SK-N-SH (cell line): Measurements from ENCODE around the gene LHPP. TPM values are rescaled to one million over a fixed set of nuclear protein-coding genes. Genes with fewer than 3 reads are reported as not detected.

Experiments
- CTCF ChIA-PET: fragments of 300-600, 350-600 bp; formaldehyde crosslinking; extraction: SDS; loops from one replicate; lab custom pipeline; 2021; lab: Yijun Ruan, JAX
- POLR2A ChIA-PET: fragments of 350-600 bp; sonication (Branson Sonifier 250); formaldehyde crosslinking; extraction: SDS; loops from one replicate; lab custom pipeline; 2020; ENCODE audit warnings: antibody characterized with exemption, inconsistent platforms; lab: Yijun Ruan, JAX
- DNase-seq: peaks from one replicate; pipeline ENCODE4 v3.0.0; 2012
- H2AFZ ChIP-seq: fragments of 200-600 bp; sonication (generic); 2 replicates; pipeline ENCODE4 v1.8.1; 2016; ENCODE audit warnings: antibody characterized with exemption, mild to moderate bottlenecking, low read depth
- H3F3A ChIP-seq: fragments of 200-600 bp; sonication (generic); replicated peaks from 2 replicates; pipeline ENCODE3; 2016; ENCODE audit warnings: antibody characterized with exemption, mild to moderate bottlenecking; ENCODE audit not compliant: insufficient read depth
- H3K27ac ChIP-seq, 2 experiments: fragments of 200-500 bp in 1 of 2; fragments of 200-600 bp in 1 of 2; sonication (Bioruptor generic) in 1 of 2; sonication (generic), shearing (Covaris generic) in 1 of 2; 2 replicates each; pipeline versions ENCODE4 v1.5.1 to v1.6.1; 2014 to 2016; ENCODE audit warnings: low read depth in 2 of 2, inconsistent platforms in 1 of 2, low read length in 1 of 2, mild to moderate bottlenecking in 1 of 2, mixed read lengths in 1 of 2
- H3K27me3 ChIP-seq: fragments of 200-600 bp; sonication (generic), shearing (Covaris generic); 2 replicates; pipeline ENCODE4 v1.6.1; 2016; ENCODE audit warnings: mixed run types; ENCODE audit not compliant: insufficient read depth
- H3K36me3 ChIP-seq, 2 experiments: fragments of 200-500 bp in 1 of 2; fragments of 200-600 bp in 1 of 2; sonication (Bioruptor generic) in 1 of 2; sonication (generic) in 1 of 2; replicated peaks in 1 of 2; 2 replicates each; pipeline versions ENCODE3 to v1.5.1; 2014 to 2016; ENCODE audit warnings: low read length in 1 of 2, mild to moderate bottlenecking in 1 of 2; ENCODE audit not compliant: insufficient read depth in 2 of 2, control insufficient read depth in 1 of 2
- H3K4me1 ChIP-seq, 2 experiments: fragments of 200-500 bp in 1 of 2; fragments of 200-600 bp in 1 of 2; sonication (Bioruptor generic) in 1 of 2; sonication (generic), shearing (Covaris generic) in 1 of 2; 2 replicates each; pipeline versions ENCODE4 v1.5.1 to v1.6.1; 2014 to 2016; ENCODE audit warnings: low read depth in 1 of 2, low read length in 1 of 2, mixed run types in 1 of 2; ENCODE audit not compliant: insufficient read depth in 2 of 2, control insufficient read depth in 1 of 2
- H3K4me2 ChIP-seq: fragments of 200-600 bp; sonication (generic), shearing (Covaris generic); 2 replicates; pipeline ENCODE4 v1.6.1; 2017; ENCODE audit warnings: mixed run types
- H3K4me3 ChIP-seq, 2 experiments: fragments of 200-500 bp in 1 of 2; fragments of 200-600 bp in 1 of 2; sonication (Bioruptor generic) in 1 of 2; sonication (generic), shearing (Covaris generic) in 1 of 2; 2 replicates each; pipeline versions ENCODE4 v1.5.1 to v1.8.1; 2014 to 2016; ENCODE audit warnings: low read depth in 2 of 2, inconsistent platforms in 1 of 2, low read length in 1 of 2, mild to moderate bottlenecking in 1 of 2, mixed read lengths in 1 of 2, moderate library complexity in 1 of 2
- H3K79me2 ChIP-seq: fragments of 200-600 bp; sonication (generic); 2 replicates; pipeline ENCODE4 v1.8.1; 2017; ENCODE audit warnings: mild to moderate bottlenecking; ENCODE audit not compliant: insufficient read depth
- H3K9ac ChIP-seq: fragments of 200-600 bp; sonication (generic); 2 replicates; pipeline ENCODE4 v1.6.1; 2017; ENCODE audit warnings: mixed run types
- H3K9me2 ChIP-seq: fragments of 200-600 bp; sonication (generic); 2 replicates; pipeline ENCODE4 v1.6.1; 2017; ENCODE audit warnings: mixed run types
- H3K9me3 ChIP-seq: fragments of 200-600 bp; sonication (generic); 2 replicates; pipeline ENCODE4 v1.6.1; 2017; ENCODE audit warnings: mixed run types, mild to moderate bottlenecking, moderate library complexity
- H4K20me1 ChIP-seq: fragments of 200-600 bp; sonication (generic); 2 replicates; pipeline ENCODE4 v1.6.1; 2017; ENCODE audit warnings: mild to moderate bottlenecking, mixed run types; ENCODE audit not compliant: insufficient read depth
- EP300 ChIP-seq, 2 experiments: IDR thresholded peaks; 2 replicates each; pipeline versions ENCODE4 v1.4.0 to v1.6.1; 2012; ENCODE audit warnings: borderline replicate concordance in 1 of 2, low read depth in 1 of 2, low read length in 1 of 2
- GATA2 ChIP-seq: sonication (generic); formaldehyde crosslinking; IDR thresholded peaks from 2 replicates; pipeline ENCODE4 v1.5.0; 2020; ENCODE audit warnings: mild to moderate bottlenecking, missing genetic modification reagents
- MXI1 ChIP-seq: IDR thresholded peaks from 2 replicates; pipeline ENCODE4 v1.6.1; 2012; ENCODE audit warnings: mild to moderate bottlenecking, low read depth, low read length, improper control_type of control experiment
- PBX3 ChIP-seq: IDR thresholded peaks from 2 replicates; pipeline ENCODE4; 2012
- REST ChIP-seq: IDR thresholded peaks from 2 replicates; pipeline ENCODE4 v1.6.1; 2012; ENCODE audit warnings: mild to moderate bottlenecking, low read depth, low read length, moderate library complexity
- USF1 ChIP-seq: IDR thresholded peaks from 2 replicates; pipeline ENCODE4 v1.4.0; 2012; ENCODE audit warnings: low read depth, borderline replicate concordance
- WGBS: methylation state at CpG from one replicate; pipeline ENCODE4 v1.1.6; 2017; ENCODE audit warnings: low lambda C conversion rate; 5-methylcytosine and 5-hydroxymethylcytosine counted together
- polyA plus RNA-seq, 3 experiments: library from polyadenylated mRNA; depleted of rRNA; stranded (reverse); fragments of >200 nt; gene quantifications; 2 replicates each; pipeline ENCODE4 v1.2.3, GENCODE V29; 2012

LHPP gene
- polyA plus RNA-seq, 1 of the 3 experiments (the other 2 are of a cell fraction), result 29.8 TPM

GRCh38 chr10:124495725-124496124 lies 34.1 kb downstream of the LHPP start:
- no peaks in the 10 kb centered on the region for H3K27me3 ChIP-seq
- H3K9me3 ChIP-seq, result no peaks in the 10 kb centered on the region
- no peak for DNase-seq
- peaks cover 0 to 7% of the 10 kb centered on the region in 2 experiments for H3K36me3 ChIP-seq
- no peak overlapping the region for H3K4me3 ChIP-seq
- WGBS, result 93% methylated on average over 11 of the region's 11 CpGs
- no peak overlapping the region for H3K4me2 ChIP-seq
- no peaks in the 10 kb centered on the region for H3K9me2 ChIP-seq
- no peaks in the 10 kb centered on the region for H4K20me1 ChIP-seq
- peak overlapping the region in 1 of 2 experiments; percentile 51; a peak in 1 of 4 replicates for H3K27ac ChIP-seq
- H3K9ac ChIP-seq, result no peak overlapping the region
- no peak overlapping the region for H2AFZ ChIP-seq
- no peak for TF ChIP-seq EP300 (IDR thresholded peaks at IDR 0.05; ENCODE audit: borderline replicate concordance in 1 of 2, low read depth in 1 of 2, low read length in 1 of 2)
- no peak for TF ChIP-seq GATA2
- TF ChIP-seq REST, result no peak
- no peak for TF ChIP-seq USF1
- CTCF ChIA-PET, result interaction anchor here (0.9 kb wide), 1 partner anchor 11 kb away, joined by 3 read pairs; no protein-coding TSS in a partner anchor
- peaks cover 0 to 26% of the 10 kb centered on the region in 2 experiments; a peak in 1 of 4 replicates for H3K4me1 ChIP-seq
- H3K79me2 ChIP-seq, result no peaks in the 10 kb centered on the region
- POLR2A ChIA-PET, result no interaction called here
- no peaks in the 10 kb centered on the region for H3F3A ChIP-seq

- Histone ChIP-seq H3K27me3 (no peaks in the 10 kb centered on the region), H3K9me2 (no peaks in the 10 kb centered on the region), H2AFZ (no peak overlapping the region), H3F3A (no peaks in the 10 kb centered on the region), H3K4me1 (peaks cover 0 to 26% of the 10 kb centered on the region in 2 experiments; a peak in 1 of 4 replicates), H3K4me2 (no peak overlapping the region), H3K36me3 (peaks cover 0 to 11% of the 10 kb centered on the region in 2 experiments), H3K79me2 (no peaks in the 10 kb centered on the region), H4K20me1 (no peaks in the 10 kb centered on the region), H3K9ac (no peak overlapping the region), H3K9me3 (no peaks in the 10 kb centered on the region), H3K4me3 (no peak overlapping the region), H3K27ac (peak overlapping the region in 1 of 2 experiments; percentile 51; a peak in 1 of 4 replicates)
- POLR2A ChIA-PET, result no interaction called here
- peak; percentile 72 for DNase-seq
- no peak for TF ChIP-seq PBX3
- peak; percentile 30; the same call in 1 of the 2 replicates for TF ChIP-seq MXI1
- CTCF ChIA-PET, result no interaction called here
- 94% methylated on average over 9 of the region's 14 CpGs for WGBS
These were observed 34.5 kb downstream of the LHPP start for GRCh38 chr10:124496150-124496549.
